ENCODE data around the gene TNK2. TPM values are rescaled to one million over a fixed set of nuclear protein-coding genes. Genes with fewer than 3 reads are reported as not detected.
A peak's percentile ranks its signal among the peaks of the same experiment; 100 is the strongest.
"Not testable (repeated sequence)": the region's sequence is repeated elsewhere in the genome, so short reads cannot be mapped to it uniquely, and the experiment has no call there.

The TNK2 gene
- 56.7 TPM for total RNA-seq
- long read RNA-seq, transcript TNK2-205 (4 exons, 3,377 nt) = major isoform, 19 of 30 reads
- long read RNA-seq, partial matches to known transcripts = 3 of 30 reads
- long read RNA-seq, other reads (novel, unspliced or antisense) = 8 of 30 reads

DNA sequence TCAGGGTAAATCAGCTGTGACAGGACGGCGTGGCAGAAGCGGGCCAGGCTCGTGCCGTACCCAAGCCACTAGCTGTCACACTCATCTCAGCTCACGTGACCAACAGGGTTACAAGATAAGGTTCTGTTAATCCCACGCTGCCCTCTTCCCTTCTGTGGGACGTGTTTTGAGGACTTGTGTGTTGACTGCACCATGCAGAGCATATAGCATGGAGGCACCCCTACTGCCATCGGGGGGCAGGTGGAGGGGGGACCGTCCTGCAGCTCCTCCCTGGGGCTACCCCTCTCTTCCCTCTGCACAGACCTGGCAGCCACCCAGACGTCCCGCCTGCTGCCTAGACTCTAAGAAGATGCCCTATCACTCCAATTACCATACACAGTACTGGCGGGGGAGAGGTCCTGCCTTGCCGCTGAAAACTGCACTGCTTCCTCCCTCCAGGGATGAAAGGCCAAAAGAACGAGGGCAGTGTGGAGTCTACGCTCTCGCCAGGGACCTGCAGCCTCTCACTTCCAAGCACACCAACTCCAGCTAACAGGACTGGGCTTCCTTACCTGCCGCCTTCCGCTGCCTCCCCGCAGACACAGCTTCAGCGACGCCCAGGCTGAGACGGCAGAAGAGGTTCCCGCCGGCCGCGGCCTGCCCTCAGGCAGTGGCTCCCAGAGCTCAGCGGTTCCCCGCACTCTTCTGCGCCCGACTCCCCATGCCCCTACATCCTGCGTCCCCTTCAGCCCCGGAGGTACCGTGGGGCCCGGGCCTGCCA, at the start of gene TNK2:
TSS of gene TNK2 (minus strand) at position 618 of the 760 bp plus-strand sequence. CDS start 19,963 bp downstream, outside the sequence.
- Histone ChIP-seq H3K4me3 (peak within 1 kb of the TSS; percentile 70), H3K4me1 (peaks cover 61% of the 10 kb centered on the region), H3K27ac (peak within 1 kb of the TSS; percentile 86), H3K36me3 (no peaks in the 10 kb centered on the region), H3K9me3 (no peaks in the 10 kb centered on the region), H3K27me3 (ENCODE audit: low read depth) (no peaks in the 10 kb centered on the region)
- DNase-seq (peak; percentile 73), ATAC-seq (peak; percentile 42 to 51)
- intact Hi-C loops (cut with DNase I) = no loop called here
- TF ChIP-seq, protein P1, sequence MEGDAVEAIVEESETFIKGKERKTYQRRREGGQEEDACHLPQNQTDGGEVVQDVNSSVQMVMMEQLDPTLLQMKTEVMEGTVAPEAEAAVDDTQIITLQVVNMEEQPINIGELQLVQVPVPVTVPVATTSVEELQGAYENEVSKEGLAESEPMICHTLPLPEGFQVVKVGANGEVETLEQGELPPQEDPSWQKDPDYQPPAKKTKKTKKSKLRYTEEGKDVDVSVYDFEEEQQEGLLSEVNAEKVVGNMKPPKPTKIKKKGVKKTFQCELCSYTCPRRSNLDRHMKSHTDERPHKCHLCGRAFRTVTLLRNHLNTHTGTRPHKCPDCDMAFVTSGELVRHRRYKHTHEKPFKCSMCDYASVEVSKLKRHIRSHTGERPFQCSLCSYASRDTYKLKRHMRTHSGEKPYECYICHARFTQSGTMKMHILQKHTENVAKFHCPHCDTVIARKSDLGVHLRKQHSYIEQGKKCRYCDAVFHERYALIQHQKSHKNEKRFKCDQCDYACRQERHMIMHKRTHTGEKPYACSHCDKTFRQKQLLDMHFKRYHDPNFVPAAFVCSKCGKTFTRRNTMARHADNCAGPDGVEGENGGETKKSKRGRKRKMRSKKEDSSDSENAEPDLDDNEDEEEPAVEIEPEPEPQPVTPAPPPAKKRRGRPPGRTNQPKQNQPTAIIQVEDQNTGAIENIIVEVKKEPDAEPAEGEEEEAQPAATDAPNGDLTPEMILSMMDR (IDR thresholded peaks at IDR 0.05) = no peak

DNA sequence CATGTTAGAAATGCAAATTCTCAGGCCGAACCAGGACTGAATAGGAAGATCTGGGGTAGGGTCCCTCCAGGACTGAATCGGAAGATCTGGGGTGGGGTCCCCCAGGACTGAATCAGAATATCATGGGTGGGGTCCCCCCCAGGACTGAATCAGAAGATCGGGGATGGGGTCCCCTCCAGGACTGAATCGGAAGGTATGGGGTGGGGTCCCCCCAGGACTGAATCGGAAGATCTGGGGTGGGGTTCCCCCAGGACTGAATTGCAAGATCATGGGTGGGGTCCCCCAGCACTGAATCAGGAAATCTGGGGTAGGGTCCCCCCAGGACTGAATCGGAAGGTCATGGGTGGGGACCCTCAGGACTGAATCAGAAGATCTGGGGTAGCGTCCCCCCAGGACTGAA, 48.2 kb upstream of the TNK2 start:
- Histone ChIP-seq H3K27me3 (ENCODE audit: low read depth) (no peaks in the 10 kb centered on the region), H3K4me3 (no peak overlapping the region), H3K4me1 (no peaks in the 10 kb centered on the region), H3K36me3 (peaks cover 10% of the 10 kb centered on the region), H3K27ac (no peak overlapping the region), H3K9me3 (no peaks in the 10 kb centered on the region)
- ATAC-seq (no peak), DNase-seq (no peak)
- intact Hi-C loops (cut with DNase I) = no loop called here
- TF ChIP-seq, protein P1 (IDR thresholded peaks at IDR 0.05) = no peak

DNA sequence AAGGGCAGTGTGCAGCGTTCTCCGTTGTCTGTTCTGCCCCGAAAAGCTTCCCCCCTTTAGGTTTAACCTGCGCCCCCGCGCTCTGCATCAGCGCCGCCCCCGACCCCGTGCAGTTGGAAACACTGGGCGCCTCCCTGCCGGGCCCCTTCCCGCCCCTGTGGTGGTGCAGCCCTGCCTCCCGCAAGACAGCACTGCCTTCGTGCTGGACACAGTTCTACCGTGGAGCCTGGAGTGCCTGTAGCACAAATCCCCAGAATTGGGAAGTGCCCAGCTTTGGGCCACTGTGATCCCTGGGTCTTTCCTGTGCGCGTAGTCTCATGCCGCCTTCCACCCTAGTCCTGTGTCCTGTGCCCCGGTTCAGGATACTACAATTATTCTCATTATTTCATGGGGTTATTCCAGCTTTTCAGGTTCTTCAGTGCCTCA, 47.1 kb upstream of the TNK2 start:
- peak overlapping the region; percentile 50 for H3K4me3 ChIP-seq
- H3K36me3 ChIP-seq = peaks cover 10% of the 10 kb centered on the region
- H3K27ac ChIP-seq; H3K27me3 ChIP-seq (ENCODE audit: low read depth); DNase-seq; H3K9me3 ChIP-seq; intact Hi-C loops (cut with DNase I); H3K4me1 ChIP-seq: not testable (repeated sequence)
- ATAC-seq = peak; percentile 14 to 27

DNA sequence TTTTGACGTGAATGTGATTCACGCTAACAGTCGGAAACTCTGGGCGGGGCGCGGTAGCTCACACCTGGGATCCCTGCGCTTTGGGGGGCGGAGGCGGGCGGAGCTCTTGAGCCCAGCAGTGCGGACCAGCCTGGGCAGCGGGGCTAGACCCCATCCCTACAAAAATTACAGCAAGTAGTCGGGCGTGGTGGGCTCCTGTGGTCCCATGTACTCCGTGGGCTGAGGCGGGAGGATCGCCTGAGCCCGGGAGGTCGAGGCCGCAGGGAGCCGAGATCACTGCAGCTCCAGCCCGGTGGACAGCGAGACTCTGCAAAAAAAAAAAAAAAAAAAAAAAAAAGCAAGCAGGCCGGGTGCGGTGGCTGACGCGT, 46.4 kb upstream of the TNK2 start:
- H3K9me3 ChIP-seq; H3K27me3 ChIP-seq (ENCODE audit: low read depth); H3K4me1 ChIP-seq; intact Hi-C loops (cut with DNase I); DNase-seq: not testable (repeated sequence)
- peaks cover 10% of the 10 kb centered on the region for H3K36me3 ChIP-seq
- H3K27ac ChIP-seq = peak overlapping the region; percentile 49
- peak overlapping the region; percentile 50 for H3K4me3 ChIP-seq
- ATAC-seq = peak; percentile 61 to 83

DNA sequence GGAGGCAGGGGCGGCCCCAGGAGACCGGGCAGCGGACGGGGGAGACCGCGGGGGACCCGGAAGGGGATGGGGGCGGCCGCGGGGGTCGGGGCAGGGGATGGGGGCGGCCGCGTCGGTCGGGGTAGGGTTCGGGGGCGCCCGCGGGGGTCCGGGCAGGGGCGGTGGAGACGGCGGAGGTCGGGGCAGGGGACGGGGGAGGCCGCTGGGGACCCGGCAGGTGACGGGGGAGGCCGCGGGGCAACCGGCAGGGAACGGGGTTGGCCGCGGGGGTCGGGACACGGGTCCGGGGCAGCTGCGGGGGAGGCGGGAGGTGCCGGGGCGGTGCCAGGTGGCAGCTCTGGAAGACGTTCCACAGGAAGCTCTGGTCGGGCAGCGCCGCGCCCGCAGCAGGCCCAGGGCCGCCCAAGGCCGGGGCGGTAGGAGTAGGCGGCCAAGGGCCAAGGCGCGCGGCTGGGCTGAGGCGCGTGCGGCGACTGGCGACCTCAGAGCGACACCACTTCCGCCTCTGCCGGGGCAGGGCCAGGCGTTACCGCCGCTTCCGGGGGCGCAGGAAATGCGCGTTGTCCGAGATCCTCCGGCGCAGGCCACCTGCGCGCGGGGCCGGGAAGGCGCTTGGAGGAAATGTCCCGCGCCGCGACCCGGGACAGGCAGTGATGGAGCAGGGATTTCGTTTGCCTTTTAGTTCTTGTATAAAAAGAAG, 45.9 kb upstream of the TNK2 start:
- H3K36me3 ChIP-seq; intact Hi-C loops (cut with DNase I); H3K4me1 ChIP-seq; H3K27me3 ChIP-seq (ENCODE audit: low read depth); H3K9me3 ChIP-seq: not testable (repeated sequence)
- H3K27ac ChIP-seq = peak overlapping the region; percentile 49
- DNase-seq (peak; percentile 90), ATAC-seq (peak; percentile 97 to 99)
- H3K4me3 ChIP-seq = peak overlapping the region; percentile 50

DNA sequence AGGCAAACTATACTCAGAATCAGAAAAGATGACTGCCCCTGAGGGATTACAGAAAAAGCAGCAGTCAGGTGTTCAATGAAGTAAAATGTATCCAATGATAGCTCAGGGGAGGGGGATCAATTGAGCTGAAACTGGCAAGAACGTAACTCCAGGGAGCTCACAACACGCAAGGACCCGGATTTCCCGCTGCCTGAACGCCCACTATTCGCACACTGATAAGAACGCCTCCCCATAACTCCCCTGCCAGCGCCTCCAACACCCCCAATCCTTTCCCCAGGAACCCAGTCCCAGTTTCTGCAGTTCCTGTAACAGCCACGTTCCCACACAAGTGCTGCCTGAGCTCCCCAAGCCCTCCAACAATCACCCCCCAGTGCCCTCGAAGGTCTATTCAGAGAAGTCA, 44.2 kb upstream of the TNK2 start:
- H3K36me3 ChIP-seq; DNase-seq; H3K9me3 ChIP-seq; ATAC-seq; H3K4me1 ChIP-seq; H3K27ac ChIP-seq; H3K27me3 ChIP-seq (ENCODE audit: low read depth); intact Hi-C loops (cut with DNase I); H3K4me3 ChIP-seq: not testable (repeated sequence)

DNA sequence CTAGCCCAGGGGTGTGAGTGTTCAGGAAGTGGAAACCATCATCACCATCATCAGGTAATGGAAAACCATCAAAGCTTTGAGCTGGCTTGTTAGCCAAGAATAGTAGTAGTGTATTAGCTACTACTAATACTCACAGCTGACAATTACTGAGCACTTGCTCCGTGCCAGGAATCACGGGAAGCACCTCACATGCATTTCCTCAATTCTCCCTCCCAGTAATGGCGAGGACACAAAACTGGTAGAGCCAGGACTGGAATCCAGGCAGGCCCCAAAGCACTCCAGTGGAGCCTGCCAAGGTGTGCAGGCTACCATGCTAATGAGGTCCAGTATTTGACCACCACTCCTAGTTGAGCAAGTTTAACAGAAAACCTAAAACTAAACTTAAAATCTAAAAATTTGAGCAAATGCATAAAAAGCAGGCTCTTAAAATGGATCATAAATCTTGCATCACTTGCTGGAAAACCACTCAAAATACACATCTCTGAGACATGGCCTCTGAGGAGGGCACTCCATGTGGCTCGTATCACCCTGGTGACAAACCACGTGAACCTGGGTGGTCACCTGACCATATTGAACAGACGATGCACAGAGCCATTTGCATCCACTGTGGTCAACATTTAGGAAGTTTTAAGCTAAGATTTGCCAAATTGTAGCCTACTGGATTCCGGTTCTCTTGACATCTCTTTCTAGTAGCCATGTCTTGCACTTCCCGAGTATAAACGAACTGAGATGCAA, 43.3 kb upstream of the TNK2 start:
- intact Hi-C loops (cut with DNase I); H3K27me3 ChIP-seq (ENCODE audit: low read depth); H3K27ac ChIP-seq; H3K4me3 ChIP-seq; DNase-seq; H3K4me1 ChIP-seq; H3K36me3 ChIP-seq; ATAC-seq; H3K9me3 ChIP-seq: not testable (repeated sequence)

DNA sequence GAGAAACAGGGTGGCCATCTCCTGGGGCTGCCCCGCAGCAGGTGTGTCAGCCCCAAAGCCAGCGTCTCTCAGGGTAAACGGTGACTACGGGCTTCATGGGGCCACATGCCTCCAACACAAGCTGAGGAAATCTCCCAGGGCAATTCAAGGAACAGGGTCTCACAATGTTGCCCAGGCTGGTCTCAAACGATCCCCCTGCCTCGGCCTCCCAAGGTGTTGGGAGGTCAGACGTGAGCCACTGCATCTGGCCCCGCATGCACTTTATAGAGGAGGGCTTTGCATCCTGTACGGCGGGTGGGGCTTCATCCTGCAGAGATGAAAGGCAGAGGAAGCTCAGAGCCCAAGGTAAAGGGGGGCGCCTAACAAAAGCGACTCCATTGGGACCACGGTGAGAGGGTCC, 42.4 kb upstream of the TNK2 start:
- H3K36me3 ChIP-seq; H3K4me3 ChIP-seq; DNase-seq; intact Hi-C loops (cut with DNase I); H3K27ac ChIP-seq; H3K27me3 ChIP-seq (ENCODE audit: low read depth); H3K4me1 ChIP-seq; ATAC-seq; H3K9me3 ChIP-seq: not testable (repeated sequence)

DNA sequence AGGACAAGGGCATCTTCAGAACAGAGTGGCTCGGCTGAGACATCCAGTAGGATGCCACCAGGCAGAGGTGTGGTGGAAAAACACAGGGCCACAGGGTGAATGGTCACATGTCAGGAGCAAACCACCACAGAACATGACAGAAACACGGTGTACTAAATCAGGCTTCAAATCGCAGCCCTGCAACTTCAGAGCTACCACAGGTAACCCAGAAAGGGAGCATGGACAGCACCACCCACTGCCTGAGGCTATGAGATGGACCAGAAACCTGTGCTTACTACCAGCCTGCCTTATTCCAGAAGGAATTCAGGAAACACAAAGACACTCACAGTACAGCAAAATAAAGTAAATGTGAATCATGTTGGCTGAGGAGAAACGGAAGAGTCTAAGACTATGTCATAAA, 41.8 kb upstream of the TNK2 start:
- H3K36me3 ChIP-seq; intact Hi-C loops (cut with DNase I); H3K9me3 ChIP-seq; H3K4me3 ChIP-seq; ATAC-seq; DNase-seq; H3K27me3 ChIP-seq (ENCODE audit: low read depth); H3K27ac ChIP-seq; H3K4me1 ChIP-seq: not testable (repeated sequence)

DNA sequence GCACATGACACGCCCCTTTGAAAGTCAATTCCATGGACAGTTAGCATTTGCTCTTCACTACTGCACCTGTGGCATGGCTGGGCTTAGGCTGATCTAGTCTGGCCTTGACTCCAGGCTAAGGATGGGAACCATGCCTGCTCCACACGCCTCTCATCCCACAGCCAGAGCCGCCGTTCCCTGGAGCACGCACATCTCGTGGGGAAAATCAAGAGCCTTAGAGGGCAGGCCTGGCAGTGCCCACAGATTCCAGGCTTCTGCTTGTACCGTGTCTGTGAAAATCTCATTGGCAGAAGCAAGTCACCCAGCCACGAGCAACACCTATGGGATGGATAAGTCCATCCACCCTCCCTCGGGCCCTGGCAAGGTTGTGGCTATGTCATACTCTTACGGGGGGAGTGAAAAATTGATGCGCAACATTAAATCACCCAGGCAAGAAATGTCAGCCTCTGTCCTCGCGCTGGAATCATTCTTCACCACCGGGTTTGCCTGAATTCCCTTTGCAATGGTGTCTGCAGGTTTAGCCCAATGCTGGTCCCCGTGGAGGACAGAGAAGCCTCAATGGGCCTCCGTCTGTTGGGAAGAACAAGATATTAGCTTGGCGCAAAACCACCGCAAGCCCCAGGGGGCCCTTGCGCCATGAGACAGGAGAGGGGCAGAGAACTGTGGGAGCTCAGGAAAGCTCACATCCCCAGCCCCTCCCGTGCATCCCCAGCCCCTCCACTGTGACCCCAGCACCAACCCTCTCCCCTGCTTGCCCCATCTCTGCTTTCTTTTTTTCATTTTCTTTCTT, 38.8 kb upstream of the TNK2 start:
- H3K27ac ChIP-seq; ATAC-seq; H3K27me3 ChIP-seq (ENCODE audit: low read depth); DNase-seq; H3K36me3 ChIP-seq; H3K9me3 ChIP-seq; H3K4me1 ChIP-seq; intact Hi-C loops (cut with DNase I); H3K4me3 ChIP-seq: not testable (repeated sequence)

Measured in lower lobe of right lung (tissue), 2 donors.